OCI-M2 (cell line): ENCODE results near the gene ADCY9.

Source experiments
- DNase-seq: peaks from one replicate; lab custom pipeline; 2025; ENCODE audit not compliant: unreplicated experiment; lab: John Stamatoyannopoulos, UW

The ADCY9 gene

GRCh38 chr16:4123616-4124300 lies 7.5 kb upstream of the ADCY9 start:
- DNase-seq, result no peak

GRCh38 chr16:4120176-4120575 lies 3.9 kb upstream of the ADCY9 start:
- DNase-seq, result no peak

GRCh38 chr16:4117250-4117578 lies 972 bp upstream of the ADCY9 start:
- DNase-seq, result no peak

- no peak for DNase-seq
Observed at GRCh38 chr16:4115949-4116318, 308 bp downstream of the ADCY9 start.

- DNase-seq, result no peak
Observed at GRCh38 chr16:4115209-4115948, 863 bp downstream of the ADCY9 start.

GRCh38 chr16:4114257-4115208 lies 1.7 kb downstream of the ADCY9 start:
- DNase-seq, result no peak

- no peak for DNase-seq
Observed at GRCh38 chr16:4113358-4114256, 2.6 kb downstream of the ADCY9 start.

GRCh38 chr16:4111748-4112696 lies 4.2 kb downstream of the ADCY9 start:
- no peak for DNase-seq

GRCh38 chr16:4110680-4111079 lies 5.6 kb downstream of the ADCY9 start:
- DNase-seq, result no peak

- DNase-seq, result no peak
Observed at GRCh38 chr16:4110065-4110464, 6.2 kb downstream of the ADCY9 start.

GRCh38 chr16:4109250-4109736 lies 6.9 kb downstream of the ADCY9 start:
- DNase-seq, result no peak

GRCh38 chr16:4106516-4106915 lies 9.7 kb downstream of the ADCY9 start:
- DNase-seq, result no peak

GRCh38 chr16:4105848-4106247 lies 10.4 kb downstream of the ADCY9 start:
- DNase-seq, result no peak

GRCh38 chr16:4103745-4104144 lies 12.5 kb downstream of the ADCY9 start:
- DNase-seq, result no peak

GRCh38 chr16:4101421-4102219 lies 14.6 kb downstream of the ADCY9 start:
- DNase-seq, result no peak

GRCh38 chr16:4098501-4098900 lies 17.7 kb downstream of the ADCY9 start:
- DNase-seq, result no peak

- DNase-seq, result no peak
Observed at GRCh38 chr16:4097826-4098240, 18.4 kb downstream of the ADCY9 start.

GRCh38 chr16:4096509-4096908 lies 19.7 kb downstream of the ADCY9 start:
- no peak for DNase-seq
